Caco-2 (cell line): ENCODE measurements around the gene SLC66A3. TPM values are rescaled to one million over a fixed set of nuclear protein-coding genes. Genes with fewer than 3 reads are reported as not detected.

Experiments used
- BruUV-seq: library from RNA; stranded (reverse); fragments of 400-500 nt; replicated peaks from 2 replicates; lab custom pipeline; 2021; lab: Mats Ljungman, UMichigan
- CTCF ChIA-PET: fragments of 300-600 bp; sonication (Branson Sonifier 250); formaldehyde crosslinking; loops from one replicate; lab custom pipeline; 2022; ENCODE audit warnings: antibody characterized with exemption; lab: Charles Lee
- POLR2A ChIA-PET: fragments of 300-600 bp; sonication (Branson Sonifier 250); formaldehyde crosslinking; loops from one replicate; lab custom pipeline; 2022; ENCODE audit warnings: antibody characterized with exemption; lab: Charles Lee
- DNase-seq, 2 experiments: peaks; one replicate each; pipeline versions ENCODE4 v3.0.0 to v3.0.0-alpha.2; 2020 to 2022
- H3K27me3 ChIP-seq: replicated peaks from 2 replicates; pipeline ENCODE4 v1.6.0; 2011; ENCODE audit warnings: low read length; ENCODE audit not compliant: control insufficient read depth, insufficient read depth
- H3K36me3 ChIP-seq: 2 replicates; pipeline ENCODE4 v1.5.1; 2011; ENCODE audit warnings: low read length; ENCODE audit not compliant: control insufficient read depth, insufficient read depth
- H3K4me1 ChIP-seq: fragments of 250-450 bp; sonication (Bioruptor Pico); 2 replicates; pipeline ENCODE4 v1.5.1; 2020; ENCODE audit warnings: mild to moderate bottlenecking
- H3K4me3 ChIP-seq: 2 replicates; pipeline ENCODE4 v1.5.1; 2011; ENCODE audit warnings: low read depth, mild to moderate bottlenecking, control low read depth, low read length
- H3K9me3 ChIP-seq: fragments of 250-450 bp; sonication (Bioruptor Pico); 2 replicates; pipeline ENCODE4 v1.5.1; 2020; ENCODE audit warnings: mild to moderate bottlenecking, moderate library complexity
- H3K27ac Mint-ChIP-seq: one replicate; pipeline ENCODE4 v1.8.0; 2022; ENCODE audit warnings: mixed read lengths; ENCODE audit not compliant: unreplicated experiment
- H3K27me3 Mint-ChIP-seq: one replicate; pipeline ENCODE4 v1.8.0; 2022; ENCODE audit warnings: mixed read lengths; ENCODE audit not compliant: insufficient read depth, unreplicated experiment
- H3K36me3 Mint-ChIP-seq: one replicate; pipeline ENCODE4 v1.8.0; 2022; ENCODE audit warnings: mild to moderate bottlenecking, mixed read lengths; ENCODE audit not compliant: insufficient read depth, unreplicated experiment
- H3K4me1 Mint-ChIP-seq: one replicate; pipeline ENCODE4 v1.8.0; 2022; ENCODE audit warnings: low read depth, mixed read lengths; ENCODE audit not compliant: unreplicated experiment
- H3K4me3 Mint-ChIP-seq: one replicate; pipeline ENCODE4 v1.8.0; 2022; ENCODE audit warnings: mild to moderate bottlenecking, moderate library complexity, mixed read lengths; ENCODE audit not compliant: unreplicated experiment
- H3K9me3 Mint-ChIP-seq: one replicate; pipeline ENCODE4 v1.8.0; 2022; ENCODE audit warnings: mixed read lengths; ENCODE audit not compliant: unreplicated experiment
- intact Hi-C: fragments of 100-400 bp; cut with micrococcal nuclease; formaldehyde crosslinking; loops from one replicate; pipeline ENCODE4 v1.10.0; 2022; ENCODE audit not compliant: unreplicated experiment
- total RNA-seq: library from RNA; stranded (reverse); gene quantifications from 2 replicates; pipeline ENCODE4 v1.2.3, GENCODE V29; 2022
- TF ChIP-seq, protein P1 (sequence below), 2 experiments: fragments of 200-600 bp in 1 of 2; IDR thresholded peaks; 1 replicate in 1 of 2; 2 replicates in 1 of 2; pipeline versions ENCODE4 v1.5.1 to v1.8.0; 2011 to 2022; ENCODE audit warnings: antibody characterized with exemption in 1 of 2, control low read depth in 1 of 2, inconsistent platforms in 1 of 2, low read depth in 1 of 2, low read length in 1 of 2, mild to moderate bottlenecking in 1 of 2, moderate library complexity in 1 of 2; ENCODE audit not compliant: insufficient read depth in 1 of 2, severe bottlenecking in 1 of 2, unreplicated experiment in 1 of 2

Gene SLC66A3
- total RNA-seq, 1 experiment from 2014 or later: 12.1 TPM

DNA sequence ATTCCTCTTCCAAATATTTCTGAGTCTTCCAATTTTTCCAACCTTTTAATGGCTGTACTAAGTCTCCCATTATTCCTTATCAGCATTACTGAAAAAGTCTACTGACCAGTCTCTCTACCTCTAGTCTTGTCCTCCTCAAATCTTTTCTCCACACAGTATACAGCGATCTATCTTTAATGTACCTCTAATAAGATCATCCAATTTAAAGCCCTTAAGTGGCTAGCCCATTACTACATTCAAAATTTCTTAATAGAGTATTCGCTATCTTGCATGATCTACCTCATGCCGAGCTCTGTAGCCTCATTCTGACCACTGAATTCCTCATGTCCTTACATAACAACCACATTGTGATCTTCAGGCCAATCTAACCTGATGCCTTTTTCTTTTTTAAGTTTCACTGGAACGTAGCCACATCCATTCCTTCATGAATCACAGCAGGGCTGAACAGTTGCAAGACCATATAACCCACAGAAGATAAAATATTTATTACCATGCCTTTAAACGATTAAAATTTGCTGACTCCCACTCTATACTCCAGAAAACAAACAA lies 57.9 kb downstream of the SLC66A3 start:
- H3K4me1 Mint-ChIP-seq: no peaks in the 10 kb centered on the region
- DNase-seq: no peak
- no peak overlapping the region for H3K4me3 Mint-ChIP-seq
- H3K36me3 Mint-ChIP-seq: peaks cover 78% of the 10 kb centered on the region
- H3K4me1 ChIP-seq: no peaks in the 10 kb centered on the region
- H3K9me3 Mint-ChIP-seq: no peaks in the 10 kb centered on the region
- intact Hi-C loops: no loop called here
- no peaks in the 10 kb centered on the region for H3K9me3 ChIP-seq
- no peak overlapping the region for H3K27ac Mint-ChIP-seq
- H3K27me3 Mint-ChIP-seq: no peaks in the 10 kb centered on the region
- BruUV-seq: no TSS peak
- H3K27me3 ChIP-seq: no peaks in the 10 kb centered on the region
- H3K36me3 ChIP-seq: no peaks in the 10 kb centered on the region
- TF ChIP-seq, protein P1, sequence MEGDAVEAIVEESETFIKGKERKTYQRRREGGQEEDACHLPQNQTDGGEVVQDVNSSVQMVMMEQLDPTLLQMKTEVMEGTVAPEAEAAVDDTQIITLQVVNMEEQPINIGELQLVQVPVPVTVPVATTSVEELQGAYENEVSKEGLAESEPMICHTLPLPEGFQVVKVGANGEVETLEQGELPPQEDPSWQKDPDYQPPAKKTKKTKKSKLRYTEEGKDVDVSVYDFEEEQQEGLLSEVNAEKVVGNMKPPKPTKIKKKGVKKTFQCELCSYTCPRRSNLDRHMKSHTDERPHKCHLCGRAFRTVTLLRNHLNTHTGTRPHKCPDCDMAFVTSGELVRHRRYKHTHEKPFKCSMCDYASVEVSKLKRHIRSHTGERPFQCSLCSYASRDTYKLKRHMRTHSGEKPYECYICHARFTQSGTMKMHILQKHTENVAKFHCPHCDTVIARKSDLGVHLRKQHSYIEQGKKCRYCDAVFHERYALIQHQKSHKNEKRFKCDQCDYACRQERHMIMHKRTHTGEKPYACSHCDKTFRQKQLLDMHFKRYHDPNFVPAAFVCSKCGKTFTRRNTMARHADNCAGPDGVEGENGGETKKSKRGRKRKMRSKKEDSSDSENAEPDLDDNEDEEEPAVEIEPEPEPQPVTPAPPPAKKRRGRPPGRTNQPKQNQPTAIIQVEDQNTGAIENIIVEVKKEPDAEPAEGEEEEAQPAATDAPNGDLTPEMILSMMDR (IDR thresholded peaks at IDR 0.05; ENCODE audit: insufficient read depth in 1 of 2, low read depth in 1 of 2, low read length in 1 of 2, severe bottlenecking in 1 of 2, unreplicated experiment in 1 of 2): no peak
- no peak overlapping the region for H3K4me3 ChIP-seq
- ChIA-PET CTCF (no interaction called here), POLR2A (no interaction called here)

DNA sequence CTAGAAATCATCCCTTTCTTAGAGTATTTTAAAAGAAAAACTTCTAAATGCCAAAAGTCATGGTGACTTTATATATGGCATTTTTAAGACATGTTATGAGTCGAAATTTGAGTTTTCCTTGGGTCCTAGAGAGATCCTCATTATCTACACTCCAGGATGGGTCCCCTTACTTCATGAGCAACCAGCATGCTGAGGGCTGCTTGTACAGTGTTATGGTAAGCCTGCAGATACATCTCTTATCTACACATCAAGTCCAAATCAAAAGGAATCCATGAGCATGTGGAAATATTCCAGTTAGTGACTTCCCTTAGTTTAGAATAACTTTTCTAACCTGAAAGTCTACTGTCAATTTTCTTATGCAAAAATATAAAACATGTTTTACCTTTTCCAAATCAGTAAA lies 58.7 kb downstream of the SLC66A3 start:
- Histone ChIP-seq H3K9me3 (no peaks in the 10 kb centered on the region), H3K4me1 (no peaks in the 10 kb centered on the region), H3K27me3 (no peaks in the 10 kb centered on the region), H3K36me3 (no peaks in the 10 kb centered on the region), H3K4me3 (no peak overlapping the region)
- Mint-ChIP-seq H3K27me3 (no peaks in the 10 kb centered on the region), H3K36me3 (peaks cover 70% of the 10 kb centered on the region), H3K9me3 (no peaks in the 10 kb centered on the region), H3K27ac (no peak overlapping the region), H3K4me3 (no peak overlapping the region), H3K4me1 (no peaks in the 10 kb centered on the region)
- ChIA-PET CTCF (no interaction called here), POLR2A (no interaction called here)
- intact Hi-C loops: no loop called here
- TF ChIP-seq, protein P1 (IDR thresholded peaks at IDR 0.05; ENCODE audit: insufficient read depth in 1 of 2, low read depth in 1 of 2, low read length in 1 of 2, severe bottlenecking in 1 of 2, unreplicated experiment in 1 of 2): no peak
- DNase-seq: no peak
- BruUV-seq: no TSS peak

DNA sequence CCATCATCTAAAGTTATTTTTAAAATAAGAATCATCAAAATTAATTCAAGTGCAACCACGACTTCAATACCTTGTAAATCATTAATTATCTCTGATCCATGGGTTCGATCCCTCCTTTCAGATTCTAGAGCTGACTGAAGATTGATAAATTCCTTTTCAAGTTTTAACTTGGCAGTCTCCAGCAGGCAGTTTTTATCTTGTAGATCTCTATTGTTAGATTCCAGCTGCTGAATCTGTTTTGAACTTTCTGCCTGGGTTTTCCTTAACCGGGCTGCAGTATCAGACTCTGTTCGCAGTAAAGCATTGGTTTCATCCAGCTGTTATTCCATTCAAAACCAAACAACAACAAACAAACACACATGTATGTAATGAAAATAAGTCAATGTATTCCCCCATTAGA lies 59.5 kb downstream of the SLC66A3 start:
- intact Hi-C loops: no loop called here
- Mint-ChIP-seq H3K4me3 (no peak overlapping the region), H3K9me3 (no peaks in the 10 kb centered on the region), H3K27me3 (no peaks in the 10 kb centered on the region), H3K36me3 (peaks cover 73% of the 10 kb centered on the region), H3K4me1 (no peaks in the 10 kb centered on the region), H3K27ac (no peak overlapping the region)
- BruUV-seq: TSS peak; percentile 41
- Histone ChIP-seq H3K36me3 (no peaks in the 10 kb centered on the region), H3K4me1 (no peaks in the 10 kb centered on the region), H3K4me3 (no peak overlapping the region), H3K27me3 (no peaks in the 10 kb centered on the region), H3K9me3 (no peaks in the 10 kb centered on the region)
- TF ChIP-seq, protein P1 (IDR thresholded peaks at IDR 0.05; ENCODE audit: insufficient read depth in 1 of 2, low read depth in 1 of 2, low read length in 1 of 2, severe bottlenecking in 1 of 2, unreplicated experiment in 1 of 2): no peak
- DNase-seq: no peak
- POLR2A ChIA-PET: no interaction called here
- CTCF ChIA-PET: no interaction called here
